ENCODE results near the gene PEAK3.
A peak's percentile ranks its signal among the peaks of the same experiment; 100 is the strongest.

Gene PEAK3

DNA sequence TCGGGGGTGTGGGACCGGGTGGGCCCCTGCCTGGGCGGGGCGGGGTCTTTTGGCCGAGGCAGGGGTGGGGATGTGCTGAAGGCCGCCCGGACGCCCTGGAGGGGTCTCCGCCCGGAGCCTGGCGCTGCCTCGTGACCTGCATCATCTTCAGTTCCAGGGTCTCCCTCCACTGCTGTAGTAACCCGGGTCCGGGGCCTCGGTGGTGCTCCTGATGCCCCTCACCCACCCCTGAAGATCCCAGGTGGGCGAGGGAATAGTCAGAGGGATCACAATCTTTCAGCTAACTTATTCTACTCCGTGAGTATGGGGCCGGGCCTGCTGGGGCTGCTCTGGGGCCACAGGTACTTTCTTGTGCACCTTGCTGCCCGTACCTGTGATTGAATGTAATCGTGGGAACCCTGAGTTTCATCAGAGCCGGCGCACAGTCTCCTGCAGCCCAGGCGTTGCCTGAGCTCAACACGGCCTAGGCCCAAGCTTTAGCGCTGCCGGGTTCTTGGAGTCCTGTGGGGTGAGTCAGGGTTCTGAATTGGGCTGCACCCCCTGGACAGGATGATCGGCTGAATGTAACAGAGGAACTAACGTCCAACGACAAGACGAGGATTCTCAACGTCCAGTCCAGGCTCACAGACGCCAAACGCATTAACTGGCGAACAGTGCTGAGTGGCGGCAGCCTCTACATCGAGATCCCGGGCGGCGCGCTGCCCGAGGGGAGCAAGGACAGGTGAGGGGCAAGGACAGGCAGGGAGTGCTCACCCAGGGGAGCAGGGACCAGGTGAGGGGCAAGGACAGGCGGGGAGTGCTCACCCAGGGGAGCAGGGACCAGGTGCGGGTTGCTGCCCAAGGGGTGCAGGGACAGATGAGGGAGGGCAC, 10.5 kb downstream of the PEAK3 start:
- no peak for TF ChIP-seq SPI1 (IDR thresholded peaks at IDR 0.05; ENCODE audit: low read depth, low read length)
- no peak for TF ChIP-seq TAF1 (IDR thresholded peaks at IDR 0.05; ENCODE audit: low read depth, low read length)
- no peak for TF ChIP-seq PAX5 (IDR thresholded peaks at IDR 0.05; ENCODE audit: insufficient read depth, low read length, severe bottlenecking)
- no peak for TF ChIP-seq POU2F2 (IDR thresholded peaks at IDR 0.05; ENCODE audit: low read depth, low read length)
- no peak for TF ChIP-seq POLR2AphosphoS5 (IDR thresholded peaks at IDR 0.05; ENCODE audit: low read depth, low read length)
- no peak for TF ChIP-seq POLR2A (IDR thresholded peaks at IDR 0.05; ENCODE audit: low read depth, low read length)
- DNase-seq (ENCODE audit: insufficient read length, low spot score) (no peak), FAIRE-seq (peak; percentile 45)

DNA sequence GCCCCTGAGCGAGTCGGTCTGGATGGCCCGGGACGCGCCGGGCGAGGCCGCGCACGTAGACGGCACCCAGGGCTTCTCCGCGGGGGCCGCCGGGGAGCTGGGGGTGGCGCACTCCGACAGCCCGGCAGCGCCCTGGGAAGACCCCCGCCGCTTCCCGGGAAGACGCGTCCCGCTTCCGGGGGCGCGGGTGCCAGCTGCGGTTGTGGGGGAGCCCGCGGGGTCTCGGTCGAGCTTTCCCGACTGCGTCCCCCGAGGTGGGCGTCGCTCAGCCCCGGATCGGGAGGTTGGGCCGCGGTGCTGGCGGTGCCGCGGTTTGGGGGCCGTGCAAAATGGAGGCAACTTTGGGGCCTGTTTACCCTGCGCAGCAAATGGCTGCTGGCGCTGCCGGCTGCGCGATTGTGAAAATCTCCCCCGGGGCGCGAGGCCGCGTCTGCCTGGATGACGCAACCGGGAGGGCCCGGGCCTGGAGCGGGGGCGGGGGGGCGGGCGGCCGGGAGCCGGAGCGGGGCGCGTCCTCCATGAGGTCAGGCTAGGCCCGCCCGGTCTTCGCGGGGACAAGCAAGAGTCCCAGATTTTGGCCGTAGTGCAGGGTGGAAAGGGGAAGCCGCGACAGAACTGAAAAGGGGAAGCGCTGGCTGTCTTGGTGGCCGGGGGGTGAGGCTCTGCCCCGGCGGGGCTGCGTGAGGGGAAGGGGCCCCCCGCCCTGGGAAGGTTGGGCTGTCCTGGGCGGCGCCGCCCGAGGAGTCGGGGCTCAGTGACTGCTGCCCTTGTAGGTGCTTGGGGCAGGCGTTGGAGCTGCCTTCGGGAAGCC, 11.3 kb downstream of the PEAK3 start:
- no peak for TF ChIP-seq POLR2AphosphoS5 (IDR thresholded peaks at IDR 0.05; ENCODE audit: low read depth, low read length)
- peak; percentile 93 for TF ChIP-seq SPI1 (IDR thresholded peaks at IDR 0.05; ENCODE audit: low read depth, low read length)
- TF ChIP-seq TAF1 (IDR thresholded peaks at IDR 0.05; ENCODE audit: low read depth, low read length), result peak; percentile 73
- TF ChIP-seq POLR2A (IDR thresholded peaks at IDR 0.05; ENCODE audit: low read depth, low read length), result peak; percentile 67; the same call in 1 of the 2 replicates
- no peak for DNase-seq (ENCODE audit: insufficient read length, low spot score)
- peak; percentile 40 for FAIRE-seq

DNA sequence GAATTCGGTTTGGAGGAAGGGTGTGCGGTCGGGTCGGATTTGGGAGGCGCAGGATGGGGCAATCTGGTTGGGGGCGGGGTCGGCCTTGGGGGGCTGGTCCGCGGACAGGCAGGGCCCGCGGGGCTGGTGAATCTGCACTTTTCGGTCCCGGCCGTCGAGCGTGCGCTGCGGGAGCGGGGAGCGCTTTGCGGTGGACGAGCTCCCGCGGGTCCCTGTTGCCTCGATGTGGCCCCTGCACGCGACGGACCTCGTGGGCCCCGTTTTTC, 11.9 kb downstream of the PEAK3 start:
- FAIRE-seq, result no peak
- TF ChIP-seq TAF1 (IDR thresholded peaks at IDR 0.05; ENCODE audit: low read depth, low read length) (no peak), POU2F2 (IDR thresholded peaks at IDR 0.05; ENCODE audit: low read depth, low read length) (no peak), POLR2AphosphoS5 (IDR thresholded peaks at IDR 0.05; ENCODE audit: low read depth, low read length) (no peak), SPI1 (IDR thresholded peaks at IDR 0.05; ENCODE audit: low read depth, low read length) (no peak), PAX5 (IDR thresholded peaks at IDR 0.05; ENCODE audit: insufficient read depth, low read length, severe bottlenecking) (no peak), POLR2A (IDR thresholded peaks at IDR 0.05; ENCODE audit: low read depth, low read length) (no peak)
- DNase-seq (ENCODE audit: insufficient read length, low spot score), result no peak

DNA sequence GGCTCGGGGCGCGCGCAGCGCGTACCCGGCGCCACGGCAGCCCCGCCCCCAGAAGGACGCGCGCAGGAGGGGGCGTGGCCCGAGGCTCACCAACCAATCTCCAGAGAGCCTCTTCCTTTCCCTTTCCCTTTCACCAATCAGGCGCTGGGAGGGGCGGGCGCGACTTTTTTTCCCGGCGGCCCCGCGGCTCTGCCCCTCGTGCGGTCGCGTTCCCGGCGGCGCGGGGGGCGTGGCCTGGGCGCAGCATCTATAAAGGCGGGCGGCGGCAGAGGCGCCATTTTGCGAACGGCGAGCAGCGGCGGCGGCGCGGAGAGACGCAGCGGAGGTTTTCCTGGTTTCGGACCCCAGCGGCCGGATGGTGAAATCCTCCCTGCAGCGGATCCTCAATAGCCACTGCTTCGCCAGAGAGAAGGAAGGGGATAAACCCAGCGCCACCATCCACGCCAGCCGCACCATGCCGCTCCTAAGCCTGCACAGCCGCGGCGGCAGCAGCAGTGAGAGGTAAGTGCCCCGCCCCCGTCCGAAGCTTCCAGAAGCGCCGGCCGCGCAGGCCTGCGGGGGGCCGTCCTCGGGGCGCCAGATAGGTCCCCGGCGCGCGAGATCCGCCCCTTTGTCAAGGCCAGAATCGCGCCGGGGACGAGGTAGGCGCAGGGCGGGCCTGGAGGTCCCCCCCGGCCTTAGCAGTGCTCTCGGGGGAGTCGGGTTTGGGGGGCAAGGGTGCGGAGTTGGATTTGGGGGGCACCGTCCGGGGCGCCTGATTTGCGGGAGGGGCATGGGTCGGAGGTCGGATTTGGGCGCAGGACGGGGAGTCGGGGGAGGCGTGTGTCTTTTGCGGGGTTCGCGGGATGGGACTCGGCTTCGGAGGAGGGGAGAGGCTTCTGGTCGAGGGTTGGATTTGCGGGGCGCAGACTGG, 12.5 kb downstream of the PEAK3 start:
- FAIRE-seq (peak; percentile 94), DNase-seq (ENCODE audit: insufficient read length, low spot score) (peak; percentile 98)
- TF ChIP-seq POU2F2 (IDR thresholded peaks at IDR 0.05; ENCODE audit: low read depth, low read length), result peak; percentile 66; the same call in 1 of the 2 replicates
- peak; percentile 99 for TF ChIP-seq TAF1 (IDR thresholded peaks at IDR 0.05; ENCODE audit: low read depth, low read length)
- no peak for TF ChIP-seq SPI1 (IDR thresholded peaks at IDR 0.05; ENCODE audit: low read depth, low read length)
- no peak for TF ChIP-seq PAX5 (IDR thresholded peaks at IDR 0.05; ENCODE audit: insufficient read depth, low read length, severe bottlenecking)
- TF ChIP-seq POLR2A (IDR thresholded peaks at IDR 0.05; ENCODE audit: low read depth, low read length), result peak; percentile 95
- TF ChIP-seq POLR2AphosphoS5 (IDR thresholded peaks at IDR 0.05; ENCODE audit: low read depth, low read length), result peak; percentile 98

DNA sequence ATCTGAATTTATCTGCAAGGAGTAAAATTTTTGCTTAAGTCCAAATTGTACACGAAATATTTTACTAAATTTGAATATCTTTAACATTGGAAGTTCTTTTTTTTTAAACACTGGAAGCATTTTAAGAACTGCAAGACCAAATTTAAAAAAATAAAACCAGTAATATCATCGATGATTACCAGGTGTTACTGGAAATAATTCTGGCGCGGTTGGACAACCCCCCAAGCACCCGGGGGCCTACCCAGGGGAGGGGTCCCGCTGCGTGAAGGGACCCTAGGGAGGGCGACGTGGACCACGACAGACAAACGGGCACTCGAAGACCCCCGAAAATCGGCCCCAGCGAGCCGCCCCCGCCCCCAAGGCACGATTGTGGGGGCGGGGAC, 13.1 kb downstream of the PEAK3 start:
- DNase-seq (ENCODE audit: insufficient read length, low spot score) (no peak), FAIRE-seq (no peak)
- TF ChIP-seq POLR2A (IDR thresholded peaks at IDR 0.05; ENCODE audit: low read depth, low read length), result no peak
- no peak for TF ChIP-seq PAX5 (IDR thresholded peaks at IDR 0.05; ENCODE audit: insufficient read depth, low read length, severe bottlenecking)
- TF ChIP-seq POU2F2 (IDR thresholded peaks at IDR 0.05; ENCODE audit: low read depth, low read length), result no peak
- no peak for TF ChIP-seq POLR2AphosphoS5 (IDR thresholded peaks at IDR 0.05; ENCODE audit: low read depth, low read length)
- no peak for TF ChIP-seq TAF1 (IDR thresholded peaks at IDR 0.05; ENCODE audit: low read depth, low read length)
- no peak for TF ChIP-seq SPI1 (IDR thresholded peaks at IDR 0.05; ENCODE audit: low read depth, low read length)

DNA sequence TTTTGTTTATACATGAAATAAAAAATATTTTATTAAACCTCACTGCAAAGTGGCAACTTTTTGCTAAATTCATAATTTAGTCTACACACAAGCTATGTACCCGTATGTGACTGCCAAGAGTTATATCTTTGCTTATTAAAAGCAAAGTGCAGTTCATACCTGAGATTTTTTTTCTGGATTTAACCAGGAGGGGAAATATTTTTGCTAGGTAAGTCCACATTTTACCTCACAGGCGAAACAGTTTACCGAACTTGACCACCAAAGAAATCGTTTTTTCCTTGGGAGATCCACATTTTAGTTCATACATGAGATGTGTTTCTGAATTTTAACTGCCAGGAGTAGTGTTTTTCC, 13.5 kb downstream of the PEAK3 start:
- TF ChIP-seq PAX5 (IDR thresholded peaks at IDR 0.05; ENCODE audit: insufficient read depth, low read length, severe bottlenecking) (no peak), POLR2AphosphoS5 (IDR thresholded peaks at IDR 0.05; ENCODE audit: low read depth, low read length) (no peak), POU2F2 (IDR thresholded peaks at IDR 0.05; ENCODE audit: low read depth, low read length) (no peak), SPI1 (IDR thresholded peaks at IDR 0.05; ENCODE audit: low read depth, low read length) (no peak), POLR2A (IDR thresholded peaks at IDR 0.05; ENCODE audit: low read depth, low read length) (no peak), TAF1 (IDR thresholded peaks at IDR 0.05; ENCODE audit: low read depth, low read length) (no peak)
- no peak for DNase-seq (ENCODE audit: insufficient read length, low spot score)
- FAIRE-seq, result no peak

DNA sequence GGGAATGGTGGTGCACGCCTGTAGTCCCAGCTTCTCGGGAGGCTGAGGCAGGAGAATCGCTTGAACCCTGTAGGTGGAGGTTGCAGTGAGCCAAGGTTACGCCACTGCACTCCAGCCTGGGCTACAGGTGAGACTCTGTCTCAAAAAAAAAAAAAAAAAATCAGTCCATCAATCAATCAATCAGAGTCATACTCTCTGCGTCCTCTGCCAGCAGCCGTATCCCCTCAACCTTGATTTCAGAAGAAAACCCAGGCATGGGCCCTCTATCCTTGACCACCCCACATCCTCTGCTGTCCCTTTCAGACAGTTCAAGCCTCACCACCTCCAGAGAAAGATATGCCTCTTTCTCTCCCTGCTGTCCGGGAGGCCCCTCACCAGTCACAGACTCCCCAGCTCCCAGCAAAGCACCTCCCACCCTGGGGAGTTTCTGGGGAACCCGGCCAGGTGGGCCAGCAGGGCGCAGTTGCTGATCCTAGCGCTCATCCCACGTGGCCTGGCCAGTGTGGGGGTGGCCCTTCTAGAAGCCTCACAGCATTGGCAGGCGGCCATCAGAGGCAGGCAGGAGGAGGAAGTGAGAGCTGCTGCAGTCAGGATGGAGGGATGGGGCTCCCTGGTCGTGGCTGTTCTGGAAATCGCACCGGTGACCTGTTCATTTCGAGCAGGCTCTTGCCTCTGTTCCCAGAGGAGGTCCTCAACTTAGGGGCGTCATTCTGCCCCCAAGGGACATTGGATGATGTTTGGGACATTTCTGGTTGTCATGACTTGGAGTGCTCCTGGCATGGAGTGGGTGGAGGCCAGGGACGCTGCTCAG, 15.6 kb downstream of the PEAK3 start:
- DNase-seq (ENCODE audit: insufficient read length, low spot score) (no peak), FAIRE-seq (peak; percentile 97)
- TF ChIP-seq TAF1 (IDR thresholded peaks at IDR 0.05; ENCODE audit: low read depth, low read length) (no peak), POU2F2 (IDR thresholded peaks at IDR 0.05; ENCODE audit: low read depth, low read length) (no peak), SPI1 (IDR thresholded peaks at IDR 0.05; ENCODE audit: low read depth, low read length) (peak; percentile 95), POLR2AphosphoS5 (IDR thresholded peaks at IDR 0.05; ENCODE audit: low read depth, low read length) (no peak), PAX5 (IDR thresholded peaks at IDR 0.05; ENCODE audit: insufficient read depth, low read length, severe bottlenecking) (no peak), POLR2A (IDR thresholded peaks at IDR 0.05; ENCODE audit: low read depth, low read length) (0 out of 2 replicates have a peak, but pooled peaks have one; percentile 36)

All from GM12891 (cell line).